ENCODE results near the gene RCC2.

RCC2 gene

DNA sequence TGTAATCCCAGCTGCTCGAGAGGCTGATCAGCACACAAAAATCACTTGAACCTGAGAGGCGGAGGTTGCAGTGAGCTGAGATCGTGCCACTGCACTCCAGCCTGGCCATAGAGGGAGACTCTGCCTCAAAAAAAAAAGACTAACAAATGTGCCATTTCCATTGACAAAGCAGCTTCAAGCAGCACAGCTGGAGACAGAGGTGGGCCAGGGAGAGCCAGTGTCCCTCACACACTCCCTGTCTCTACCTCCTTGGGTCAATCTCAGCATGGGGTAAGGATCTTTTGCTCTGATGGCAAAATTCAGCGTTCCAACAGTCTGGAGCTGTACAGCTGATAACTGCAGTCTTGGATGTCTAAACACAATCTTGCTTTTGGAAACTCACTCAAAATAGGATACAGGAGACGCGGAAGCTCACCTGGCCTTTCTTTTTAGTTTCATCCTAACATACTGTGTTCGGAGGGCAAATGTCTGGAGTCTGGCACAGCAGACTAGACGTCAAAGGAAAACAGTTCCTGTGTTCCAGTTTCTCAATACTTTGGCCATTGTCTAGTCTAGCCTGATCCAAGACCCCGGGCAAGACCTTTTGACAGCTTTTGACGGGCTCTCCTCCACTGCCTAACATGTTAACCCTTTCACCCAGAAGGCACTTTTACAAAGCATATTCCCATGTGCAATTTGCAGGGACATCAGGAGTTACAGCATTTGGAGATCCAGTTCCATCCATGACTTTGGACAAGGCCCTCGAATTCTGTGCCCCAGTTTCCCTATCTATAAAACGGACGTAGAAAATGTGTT lies 2.9 kb downstream of the RCC2 start:
- Histone ChIP-seq H3K4me1 (ENCODE audit: control insufficient read depth, insufficient read depth, low read length) (peaks cover 27% of the 10 kb centered on the region), H3K27me3 (ENCODE audit: control insufficient read depth, insufficient read depth, low read length, poor library complexity, severe bottlenecking) (peaks cover 19% of the 10 kb centered on the region), H3K9me3 (ENCODE audit: control insufficient read depth, low read length) (no peaks in the 10 kb centered on the region), H3K4me3 (ENCODE audit: insufficient read depth, low read depth, low read length) (peak overlapping the region; percentile 89), H3K27ac (ENCODE audit: insufficient read depth, low read depth, low read length, poor library complexity, severe bottlenecking) (no peak overlapping the region), H3K36me3 (ENCODE audit: control insufficient read depth, insufficient read depth, low read length) (peaks cover 19% of the 10 kb centered on the region)
- 54 to 56% methylated on average over 13 of the region's 13 CpGs for WGBS, 2 experiments

- Histone ChIP-seq H3K4me1 (ENCODE audit: control insufficient read depth, insufficient read depth, low read length) (peaks cover 22% of the 10 kb centered on the region), H3K27me3 (ENCODE audit: control insufficient read depth, insufficient read depth, low read length, poor library complexity, severe bottlenecking) (no peaks in the 10 kb centered on the region), H3K4me3 (ENCODE audit: insufficient read depth, low read depth, low read length) (no peak overlapping the region), H3K9me3 (ENCODE audit: control insufficient read depth, low read length) (no peaks in the 10 kb centered on the region), H3K27ac (ENCODE audit: insufficient read depth, low read depth, low read length, poor library complexity, severe bottlenecking) (no peak overlapping the region), H3K36me3 (ENCODE audit: control insufficient read depth, insufficient read depth, low read length) (peaks cover 19% of the 10 kb centered on the region)
- WGBS, 2 experiments = 76 to 81% methylated on average over 9 of the region's 9 CpGs
These were observed 4.9 kb downstream of the RCC2 start for GRCh38 chr1:17434601-17435000.

- Histone ChIP-seq H3K36me3 (ENCODE audit: control insufficient read depth, insufficient read depth, low read length) (peaks cover 19% of the 10 kb centered on the region), H3K4me3 (ENCODE audit: insufficient read depth, low read depth, low read length) (no peak overlapping the region), H3K9me3 (ENCODE audit: control insufficient read depth, low read length) (no peaks in the 10 kb centered on the region), H3K27me3 (ENCODE audit: control insufficient read depth, insufficient read depth, low read length, poor library complexity, severe bottlenecking) (no peaks in the 10 kb centered on the region), H3K27ac (ENCODE audit: insufficient read depth, low read depth, low read length, poor library complexity, severe bottlenecking) (no peak overlapping the region), H3K4me1 (ENCODE audit: control insufficient read depth, insufficient read depth, low read length) (peaks cover 22% of the 10 kb centered on the region)
- WGBS, 2 experiments = 30 to 43% methylated on average over 3 of the region's 3 CpGs
These were observed 5.5 kb downstream of the RCC2 start for GRCh38 chr1:17434016-17434415.

DNA sequence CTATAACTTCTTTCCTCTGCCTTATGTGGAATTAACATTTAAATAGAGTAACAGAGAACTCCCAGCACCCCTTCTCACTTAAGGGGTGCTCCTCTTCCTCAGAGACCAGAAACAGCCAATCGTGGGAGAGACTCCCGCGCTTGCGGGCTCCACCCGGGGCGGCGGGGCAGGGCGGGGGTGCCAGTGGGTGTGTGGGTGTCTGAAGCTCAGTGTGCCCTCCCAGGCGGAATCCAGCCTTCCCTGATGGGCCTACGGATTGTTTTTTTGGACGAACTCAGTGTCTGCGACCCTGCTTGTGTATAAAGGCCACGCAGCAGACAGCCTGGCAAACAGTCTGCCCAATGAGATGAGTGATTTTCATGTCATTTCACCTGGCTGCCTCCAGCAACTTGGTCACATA lies 6.2 kb downstream of the RCC2 start:
- no peaks in the 10 kb centered on the region for H3K27me3 ChIP-seq (ENCODE audit: control insufficient read depth, insufficient read depth, low read length, poor library complexity, severe bottlenecking)
- peaks cover 23% of the 10 kb centered on the region for H3K36me3 ChIP-seq (ENCODE audit: control insufficient read depth, insufficient read depth, low read length)
- H3K9me3 ChIP-seq (ENCODE audit: control insufficient read depth, low read length) = no peaks in the 10 kb centered on the region
- H3K4me1 ChIP-seq (ENCODE audit: control insufficient read depth, insufficient read depth, low read length) = peaks cover 22% of the 10 kb centered on the region
- no peak overlapping the region for H3K4me3 ChIP-seq (ENCODE audit: insufficient read depth, low read depth, low read length)
- WGBS, 2 experiments = 93 to 96% methylated on average over 13 of the region's 13 CpGs
- no peak overlapping the region for H3K27ac ChIP-seq (ENCODE audit: insufficient read depth, low read depth, low read length, poor library complexity, severe bottlenecking)

DNA sequence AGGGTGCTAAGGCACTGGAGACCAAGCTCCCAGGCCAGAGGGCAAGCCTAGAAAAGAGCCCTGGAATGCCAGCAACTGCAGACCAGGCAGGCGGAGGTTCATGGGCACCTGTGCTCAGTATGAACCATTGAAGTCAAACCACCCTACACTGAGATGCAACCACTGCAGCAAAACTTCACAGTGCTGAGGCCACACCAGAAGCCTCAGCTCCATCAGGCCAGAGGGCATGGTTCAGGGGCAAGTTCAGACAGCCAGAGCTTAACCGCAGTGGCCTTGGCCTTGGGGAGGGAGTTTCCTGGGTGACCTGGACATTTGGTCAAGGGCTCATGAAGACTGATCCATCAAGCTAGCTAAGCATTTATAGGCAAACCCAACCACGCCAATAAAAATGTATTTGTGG lies 7.1 kb downstream of the RCC2 start:
- Histone ChIP-seq H3K27me3 (ENCODE audit: control insufficient read depth, insufficient read depth, low read length, poor library complexity, severe bottlenecking) (no peaks in the 10 kb centered on the region), H3K4me3 (ENCODE audit: insufficient read depth, low read depth, low read length) (no peak overlapping the region), H3K36me3 (ENCODE audit: control insufficient read depth, insufficient read depth, low read length) (peaks cover 31% of the 10 kb centered on the region), H3K4me1 (ENCODE audit: control insufficient read depth, insufficient read depth, low read length) (peaks cover 22% of the 10 kb centered on the region), H3K9me3 (ENCODE audit: control insufficient read depth, low read length) (no peaks in the 10 kb centered on the region), H3K27ac (ENCODE audit: insufficient read depth, low read depth, low read length, poor library complexity, severe bottlenecking) (no peak overlapping the region)
- WGBS, 2 experiments = 96 to 100% methylated on average over 3 of the region's 3 CpGs

- peaks cover 48% of the 10 kb centered on the region for H3K36me3 ChIP-seq (ENCODE audit: control insufficient read depth, insufficient read depth, low read length)
- 92 to 93% methylated on average over 9 of the region's 9 CpGs for WGBS, 2 experiments
- H3K4me1 ChIP-seq (ENCODE audit: control insufficient read depth, insufficient read depth, low read length) = no peaks in the 10 kb centered on the region
- H3K9me3 ChIP-seq (ENCODE audit: control insufficient read depth, low read length) = no peaks in the 10 kb centered on the region
- no peaks in the 10 kb centered on the region for H3K27me3 ChIP-seq (ENCODE audit: control insufficient read depth, insufficient read depth, low read length, poor library complexity, severe bottlenecking)
- no peak overlapping the region for H3K4me3 ChIP-seq (ENCODE audit: insufficient read depth, low read depth, low read length)
- H3K27ac ChIP-seq (ENCODE audit: insufficient read depth, low read depth, low read length, poor library complexity, severe bottlenecking) = no peak overlapping the region
These were observed 10.3 kb downstream of the RCC2 start for GRCh38 chr1:17429183-17429582.

GRCh38 chr1:17427696-17428660 lies 11.5 kb downstream of the RCC2 start:
- H3K36me3 ChIP-seq (ENCODE audit: control insufficient read depth, insufficient read depth, low read length) = peaks cover 51% of the 10 kb centered on the region
- no peaks in the 10 kb centered on the region for H3K9me3 ChIP-seq (ENCODE audit: control insufficient read depth, low read length)
- H3K27me3 ChIP-seq (ENCODE audit: control insufficient read depth, insufficient read depth, low read length, poor library complexity, severe bottlenecking) = no peaks in the 10 kb centered on the region
- H3K4me3 ChIP-seq (ENCODE audit: insufficient read depth, low read depth, low read length) = no peak overlapping the region
- H3K4me1 ChIP-seq (ENCODE audit: control insufficient read depth, insufficient read depth, low read length) = no peaks in the 10 kb centered on the region
- 91% methylated on average over 21 of the region's 21 CpGs for WGBS, 2 experiments
- no peak overlapping the region for H3K27ac ChIP-seq (ENCODE audit: insufficient read depth, low read depth, low read length, poor library complexity, severe bottlenecking)

GRCh38 chr1:17425806-17426600 lies 13.5 kb downstream of the RCC2 start:
- no peak overlapping the region for H3K27ac ChIP-seq (ENCODE audit: insufficient read depth, low read depth, low read length, poor library complexity, severe bottlenecking)
- H3K36me3 ChIP-seq (ENCODE audit: control insufficient read depth, insufficient read depth, low read length) = peaks cover 52% of the 10 kb centered on the region
- 93 to 94% methylated on average over 18 of the region's 18 CpGs for WGBS, 2 experiments
- H3K27me3 ChIP-seq (ENCODE audit: control insufficient read depth, insufficient read depth, low read length, poor library complexity, severe bottlenecking) = no peaks in the 10 kb centered on the region
- H3K4me3 ChIP-seq (ENCODE audit: insufficient read depth, low read depth, low read length) = no peak overlapping the region
- H3K9me3 ChIP-seq (ENCODE audit: control insufficient read depth, low read length) = no peaks in the 10 kb centered on the region
- H3K4me1 ChIP-seq (ENCODE audit: control insufficient read depth, insufficient read depth, low read length) = no peaks in the 10 kb centered on the region

DNA sequence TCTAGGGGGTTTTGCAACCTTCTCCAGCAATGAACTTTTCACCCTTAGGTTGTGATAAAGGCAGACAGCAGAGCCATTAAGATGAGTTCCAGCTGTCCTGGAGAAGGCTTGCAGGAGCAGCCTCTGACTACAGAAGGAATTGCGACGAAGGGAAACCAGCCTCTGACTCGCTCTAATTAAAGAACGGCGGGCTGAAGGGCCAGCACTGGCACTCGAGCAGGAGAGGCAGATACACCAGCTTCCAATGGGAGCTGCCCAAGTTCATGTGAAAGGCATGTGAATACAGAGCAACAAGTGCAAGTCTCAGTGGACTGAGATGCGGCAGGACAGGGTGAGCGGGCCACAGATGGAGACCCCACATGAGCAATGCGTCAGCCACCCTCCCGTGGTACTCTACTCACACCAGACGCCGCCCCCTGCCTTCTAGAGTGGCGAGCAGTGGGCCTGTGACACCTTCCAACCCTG lies 15.7 kb downstream of the RCC2 start:
- Histone ChIP-seq H3K4me3 (ENCODE audit: insufficient read depth, low read depth, low read length) (no peak overlapping the region), H3K36me3 (ENCODE audit: control insufficient read depth, insufficient read depth, low read length) (peaks cover 69% of the 10 kb centered on the region), H3K27me3 (ENCODE audit: control insufficient read depth, insufficient read depth, low read length, poor library complexity, severe bottlenecking) (no peaks in the 10 kb centered on the region), H3K4me1 (ENCODE audit: control insufficient read depth, insufficient read depth, low read length) (no peaks in the 10 kb centered on the region), H3K9me3 (ENCODE audit: control insufficient read depth, low read length) (no peaks in the 10 kb centered on the region), H3K27ac (ENCODE audit: insufficient read depth, low read depth, low read length, poor library complexity, severe bottlenecking) (no peak overlapping the region)
- 94% methylated on average over 13 of the region's 13 CpGs for WGBS, 2 experiments
